ENCODE data around the gene GCGR. TPM values are rescaled to one million over a fixed set of nuclear protein-coding genes. Genes with fewer than 3 reads are reported as not detected.

The GCGR gene
- total RNA-seq, 1 donor from 2014 or later, result not detected

DNA sequence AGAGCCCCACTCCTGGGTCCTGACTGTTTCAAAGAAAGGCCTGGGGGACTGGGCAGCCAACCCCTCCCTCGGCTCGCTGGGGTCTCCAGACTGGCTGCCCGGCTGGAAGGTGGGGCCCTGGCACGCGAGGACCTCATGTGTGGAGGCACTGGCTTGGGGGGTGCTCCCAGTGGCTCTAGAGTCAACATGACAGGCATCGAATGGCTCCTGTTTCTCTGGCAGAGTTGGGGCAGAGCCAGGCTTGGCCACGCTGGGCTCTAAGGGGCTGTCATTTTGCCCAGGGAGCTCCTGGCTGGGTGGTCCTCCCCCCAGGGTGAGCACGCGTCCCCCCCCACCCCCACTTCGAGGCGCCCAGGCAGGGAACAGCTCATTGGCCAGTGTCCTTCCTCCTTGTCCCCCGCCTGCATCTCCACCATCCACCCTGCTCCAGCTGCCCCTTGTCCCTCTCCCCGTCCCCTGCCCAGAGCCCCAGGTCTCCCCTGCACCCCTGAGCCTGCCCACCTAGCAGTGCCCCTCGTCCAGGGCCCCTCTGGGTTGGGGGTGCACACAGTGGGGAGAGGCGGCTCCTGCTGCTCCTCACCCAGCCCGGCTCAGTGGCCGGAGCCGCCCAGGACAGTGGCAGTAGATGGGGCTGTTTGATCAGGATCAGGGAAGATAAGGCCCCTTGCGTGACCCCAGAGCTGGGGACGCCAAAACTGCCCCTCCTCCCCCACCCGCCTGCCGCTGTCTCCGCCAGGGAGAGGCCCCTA, 2.7 kb downstream of the GCGR start:
- Histone ChIP-seq H3K4me3 (ENCODE audit: insufficient read depth, low read depth, low read length) (no peak overlapping the region), H2AFZ (ENCODE audit: low read depth, low read length) (no peak overlapping the region), H3K4me1 (ENCODE audit: insufficient read depth, low read length) (no peaks in the 10 kb centered on the region), H3K27me3 (ENCODE audit: insufficient read depth, low read length) (peaks cover 32% of the 10 kb centered on the region), H4K20me1 (ENCODE audit: insufficient read depth, low read length) (no peaks in the 10 kb centered on the region), H3K4me2 (ENCODE audit: low read length) (no peak overlapping the region), H3K9me3 (ENCODE audit: insufficient read depth, low read depth, low read length) (peaks cover 2% of the 10 kb centered on the region), H3K27ac (ENCODE audit: low read depth, low read length) (no peak overlapping the region), H3K79me2 (ENCODE audit: insufficient read depth, low read length) (no peaks in the 10 kb centered on the region), H3K36me3 (ENCODE audit: insufficient read depth, low read length) (no peaks in the 10 kb centered on the region), H3K9ac (ENCODE audit: low read length) (no peak overlapping the region)
- Mint-ChIP-seq H3K27ac (ENCODE audit: unreplicated experiment) (no peak overlapping the region), H3K9me3 (ENCODE audit: unreplicated experiment) (peaks cover 6% of the 10 kb centered on the region), H3K4me1 (ENCODE audit: low read depth, unreplicated experiment) (no peaks in the 10 kb centered on the region), H3K36me3 (ENCODE audit: low read depth, unreplicated experiment) (no peaks in the 10 kb centered on the region), H3K27me3 (ENCODE audit: low read depth, unreplicated experiment) (peaks cover 41% of the 10 kb centered on the region), H3K4me3 (ENCODE audit: unreplicated experiment) (no peak overlapping the region)
- TF ChIP-seq, protein P1, sequence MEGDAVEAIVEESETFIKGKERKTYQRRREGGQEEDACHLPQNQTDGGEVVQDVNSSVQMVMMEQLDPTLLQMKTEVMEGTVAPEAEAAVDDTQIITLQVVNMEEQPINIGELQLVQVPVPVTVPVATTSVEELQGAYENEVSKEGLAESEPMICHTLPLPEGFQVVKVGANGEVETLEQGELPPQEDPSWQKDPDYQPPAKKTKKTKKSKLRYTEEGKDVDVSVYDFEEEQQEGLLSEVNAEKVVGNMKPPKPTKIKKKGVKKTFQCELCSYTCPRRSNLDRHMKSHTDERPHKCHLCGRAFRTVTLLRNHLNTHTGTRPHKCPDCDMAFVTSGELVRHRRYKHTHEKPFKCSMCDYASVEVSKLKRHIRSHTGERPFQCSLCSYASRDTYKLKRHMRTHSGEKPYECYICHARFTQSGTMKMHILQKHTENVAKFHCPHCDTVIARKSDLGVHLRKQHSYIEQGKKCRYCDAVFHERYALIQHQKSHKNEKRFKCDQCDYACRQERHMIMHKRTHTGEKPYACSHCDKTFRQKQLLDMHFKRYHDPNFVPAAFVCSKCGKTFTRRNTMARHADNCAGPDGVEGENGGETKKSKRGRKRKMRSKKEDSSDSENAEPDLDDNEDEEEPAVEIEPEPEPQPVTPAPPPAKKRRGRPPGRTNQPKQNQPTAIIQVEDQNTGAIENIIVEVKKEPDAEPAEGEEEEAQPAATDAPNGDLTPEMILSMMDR (IDR thresholded peaks at IDR 0.05; ENCODE audit: insufficient read depth, low read depth, low read length), result no peak
- no peak for TF ChIP-seq EZH2 (IDR thresholded peaks at IDR 0.05; ENCODE audit: insufficient read depth, low read length)
- DNase-seq (ENCODE audit: low read depth), result no peak
- no peak for FAIRE-seq

DNA sequence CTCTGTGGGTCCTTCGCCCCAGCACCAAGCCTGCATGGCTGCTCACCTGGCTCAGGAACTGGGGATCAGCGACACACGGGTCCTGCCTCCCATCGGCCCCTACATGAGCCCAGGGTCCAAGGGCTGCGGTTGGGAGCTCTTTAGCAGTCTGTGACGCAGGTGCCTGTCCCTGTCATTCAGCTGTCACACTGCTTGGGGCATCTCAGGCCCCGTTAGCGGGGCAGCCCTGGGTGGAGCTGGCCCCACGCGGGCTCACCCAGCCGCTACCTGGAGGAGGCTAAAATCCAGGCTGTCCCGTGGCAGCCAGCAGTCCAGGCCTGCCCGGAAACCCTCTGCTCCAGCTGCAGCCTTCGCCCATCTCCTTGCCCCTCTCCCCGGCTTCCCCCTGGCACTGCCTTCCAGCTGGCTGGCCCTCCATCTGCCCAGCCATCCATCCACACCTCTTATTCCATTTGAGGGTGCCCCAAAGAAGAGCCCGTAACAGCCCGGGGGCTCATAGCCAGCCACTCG, 3.3 kb downstream of the GCGR start:
- peaks cover 35% of the 10 kb centered on the region for H3K27me3 Mint-ChIP-seq (ENCODE audit: low read depth, unreplicated experiment)
- no peaks in the 10 kb centered on the region for H3K36me3 ChIP-seq (ENCODE audit: insufficient read depth, low read length)

More for the DNA sequence above, 3.3 kb downstream of the GCGR start:
- Histone ChIP-seq H2AFZ (ENCODE audit: low read depth, low read length) (no peak overlapping the region), H3K79me2 (ENCODE audit: insufficient read depth, low read length) (no peaks in the 10 kb centered on the region), H4K20me1 (ENCODE audit: insufficient read depth, low read length) (no peaks in the 10 kb centered on the region), H3K9me3 (ENCODE audit: insufficient read depth, low read depth, low read length) (peaks cover 2% of the 10 kb centered on the region), H3K27me3 (ENCODE audit: insufficient read depth, low read length) (peaks cover 28% of the 10 kb centered on the region), H3K27ac (ENCODE audit: low read depth, low read length) (no peak overlapping the region), H3K9ac (ENCODE audit: low read length) (no peak overlapping the region), H3K4me2 (ENCODE audit: low read length) (no peak overlapping the region), H3K4me3 (ENCODE audit: insufficient read depth, low read depth, low read length) (no peak overlapping the region), H3K4me1 (ENCODE audit: insufficient read depth, low read length) (no peaks in the 10 kb centered on the region)
- no peaks in the 10 kb centered on the region for H3K4me1 Mint-ChIP-seq (ENCODE audit: low read depth, unreplicated experiment)
- DNase-seq (ENCODE audit: low read depth) (no peak), FAIRE-seq (no peak)
- TF ChIP-seq, protein P1 (IDR thresholded peaks at IDR 0.05; ENCODE audit: insufficient read depth, low read depth, low read length), result no peak
- no peak for TF ChIP-seq EZH2 (IDR thresholded peaks at IDR 0.05; ENCODE audit: insufficient read depth, low read length)
- H3K4me3 Mint-ChIP-seq (ENCODE audit: unreplicated experiment), result no peak overlapping the region
- H3K36me3 Mint-ChIP-seq (ENCODE audit: low read depth, unreplicated experiment), result no peaks in the 10 kb centered on the region
- peaks cover 6% of the 10 kb centered on the region for H3K9me3 Mint-ChIP-seq (ENCODE audit: unreplicated experiment)
- H3K27ac Mint-ChIP-seq (ENCODE audit: unreplicated experiment), result no peak overlapping the region

Measured in astrocyte (in vitro differentiated cells and primary cell).